ENCODE measurements around the gene DNAH14. TPM values are rescaled to one million over a fixed set of nuclear protein-coding genes. Genes with fewer than 3 reads are reported as not detected.
"Not testable (repeated sequence)": the region's sequence is repeated elsewhere in the genome, so short reads cannot be mapped to it uniquely, and the experiment has no call there.

Gene DNAH14
- total and polyA plus RNA-seq, 2 of the 13 experiments (the other 11 are each of a cell fraction or from before 2014, with no cell fraction given), result 4.5 to 27.5 TPM

GRCh38 chr1:225335098-225335778 is 405.8 kb downstream of the DNAH14 start:
- DNase-seq (ENCODE audit: low spot score); H3K4me3 ChIP-seq (replicated peaks in 1 of 3; ENCODE audit: insufficient read depth in 1 of 3, low read depth in 2 of 3, low read length in 3 of 3); in situ Hi-C loops (cut with HindIII; ENCODE audit: extremely low pct_ligation_motif_present, low pct_unique_long_range_greater_than_20kb); H3K4me1 ChIP-seq (ENCODE audit: insufficient read depth, low read length); H3K4me2 ChIP-seq (ENCODE audit: low read depth, low read length); H4K20me1 ChIP-seq (ENCODE audit: insufficient read depth, low read length); intact Hi-C loops (cut with micrococcal nuclease; ENCODE audit: unreplicated experiment); ATAC-seq; H3K79me2 ChIP-seq (ENCODE audit: insufficient read depth, low read length); POLR2A ChIA-PET; H3K36me3 ChIP-seq (replicated peaks in 1 of 2; ENCODE audit: control insufficient read depth in 1 of 2, insufficient read depth in 2 of 2, low read length in 2 of 2); H3K27ac ChIP-seq (ENCODE audit: extremely low read length, insufficient read depth, low read length); H3K9me3 ChIP-seq (ENCODE audit: low read length); BruUV-seq (replicated peaks); H2AFZ ChIP-seq (ENCODE audit: low read length); H3K9ac ChIP-seq (ENCODE audit: insufficient read depth, low read depth, low read length); CTCF ChIA-PET (ENCODE audit: low intra/inter-chr PET ratio, low total read pairs); FAIRE-seq; H3K27me3 ChIP-seq (ENCODE audit: control insufficient read depth in 1 of 2, insufficient read depth in 2 of 2, low read length in 2 of 2): not testable (repeated sequence)
- 66% methylated on average over 18 of the region's 18 CpGs for WGBS (ENCODE audit: low lambda C conversion rate)
- TF ChIP-seq ZSCAN21 (CRISPR knock-in tag; IDR thresholded peaks at IDR 0.05; ENCODE audit: borderline replicate concordance) (0 out of 2 replicates have a peak, but pooled peaks have one; percentile 26), MNT (IDR thresholded peaks at IDR 0.05) (peak; percentile 99)

GRCh38 chr1:225338545-225338944 is 409.1 kb downstream of the DNAH14 start:
- intact Hi-C loops (cut with micrococcal nuclease; ENCODE audit: unreplicated experiment) (no loop called here), in situ Hi-C loops (cut with HindIII; ENCODE audit: extremely low pct_ligation_motif_present, low pct_unique_long_range_greater_than_20kb) (no loop called here)
- no peak overlapping the region for H3K4me3 ChIP-seq (replicated peaks in 1 of 3; ENCODE audit: insufficient read depth in 1 of 3, low read depth in 2 of 3, low read length in 3 of 3)
- H3K27me3 ChIP-seq (ENCODE audit: control insufficient read depth in 1 of 2, insufficient read depth in 2 of 2, low read length in 2 of 2), result no peaks in the 10 kb centered on the region
- no peak overlapping the region for H3K27ac ChIP-seq (ENCODE audit: extremely low read length, insufficient read depth, low read length)
- H3K9me3 ChIP-seq (ENCODE audit: low read length), result no peaks in the 10 kb centered on the region
- no peak for FAIRE-seq
- no peak for DNase-seq (ENCODE audit: low spot score)
- ATAC-seq, result no peak
- no peaks in the 10 kb centered on the region for H3K79me2 ChIP-seq (ENCODE audit: insufficient read depth, low read length)
- H4K20me1 ChIP-seq (ENCODE audit: insufficient read depth, low read length), result no peaks in the 10 kb centered on the region
- H3K36me3 ChIP-seq (replicated peaks in 1 of 2; ENCODE audit: control insufficient read depth in 1 of 2, insufficient read depth in 2 of 2, low read length in 2 of 2), result no peaks in the 10 kb centered on the region
- WGBS (ENCODE audit: low lambda C conversion rate), result 38% methylated on average over 3 of the region's 3 CpGs
- H3K4me1 ChIP-seq (ENCODE audit: insufficient read depth, low read length), result no peaks in the 10 kb centered on the region
- H2AFZ ChIP-seq (ENCODE audit: low read length), result no peak overlapping the region
- BruUV-seq (replicated peaks), result no TSS peak
- no peak overlapping the region for H3K4me2 ChIP-seq (ENCODE audit: low read depth, low read length)
- H3K9ac ChIP-seq (ENCODE audit: insufficient read depth, low read depth, low read length), result no peak overlapping the region
- POLR2A ChIA-PET, result no interaction called here
- CTCF ChIA-PET (ENCODE audit: low intra/inter-chr PET ratio, low total read pairs), result no interaction called here
- TF ChIP-seq XBP1 (CRISPR knock-in tag; IDR thresholded peaks at IDR 0.05) (no peak), SATB2 (CRISPR knock-in tag; IDR thresholded peaks at IDR 0.05) (no peak), ARID5B (CRISPR knock-in tag; IDR thresholded peaks at IDR 0.05) (no peak), FOXP4 (CRISPR knock-in tag; IDR thresholded peaks at IDR 0.05) (no peak), ZNF33A (CRISPR knock-in tag; IDR thresholded peaks at IDR 0.05; ENCODE audit: borderline replicate concordance) (no peak)
- TF ChIP-seq, protein P1, sequence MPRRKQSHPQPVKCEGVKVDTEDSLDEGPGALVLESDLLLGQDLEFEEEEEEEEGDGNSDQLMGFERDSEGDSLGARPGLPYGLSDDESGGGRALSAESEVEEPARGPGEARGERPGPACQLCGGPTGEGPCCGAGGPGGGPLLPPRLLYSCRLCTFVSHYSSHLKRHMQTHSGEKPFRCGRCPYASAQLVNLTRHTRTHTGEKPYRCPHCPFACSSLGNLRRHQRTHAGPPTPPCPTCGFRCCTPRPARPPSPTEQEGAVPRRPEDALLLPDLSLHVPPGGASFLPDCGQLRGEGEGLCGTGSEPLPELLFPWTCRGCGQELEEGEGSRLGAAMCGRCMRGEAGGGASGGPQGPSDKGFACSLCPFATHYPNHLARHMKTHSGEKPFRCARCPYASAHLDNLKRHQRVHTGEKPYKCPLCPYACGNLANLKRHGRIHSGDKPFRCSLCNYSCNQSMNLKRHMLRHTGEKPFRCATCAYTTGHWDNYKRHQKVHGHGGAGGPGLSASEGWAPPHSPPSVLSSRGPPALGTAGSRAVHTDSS (CRISPR knock-in tag; conservative IDR thresholded peaks at IDR 0.05), result no peak
